ENCODE measurements around the gene CDKN2B-AS1. TPM values are rescaled to one million over a fixed set of nuclear protein-coding genes. Genes with fewer than 3 reads are reported as not detected.

Gene CDKN2B-AS1
- polyA plus RNA-seq, 1 donor (not counting 4 experiments of a cell fraction or from before 2014, with no cell fraction given): 1.1 TPM

GRCh38 chr9:22158927-22159346, 164.3 kb downstream of the CDKN2B-AS1 start:
- Histone ChIP-seq H3K27me3 (ENCODE audit: control insufficient read depth, extremely low read depth, insufficient read depth, low read length) (no peaks in the 10 kb centered on the region), H3K79me2 (ENCODE audit: control insufficient read depth, insufficient read depth, low read length) (no peaks in the 10 kb centered on the region), H3K9me3 (ENCODE audit: control insufficient read depth, low read depth, low read length) (no peaks in the 10 kb centered on the region), H3K36me3 (ENCODE audit: control insufficient read depth in 2 of 2, extremely low read depth in 1 of 2, insufficient read depth in 2 of 2, low read length in 2 of 2) (no peaks in the 10 kb centered on the region), H3K27ac (ENCODE audit: control insufficient read depth, insufficient read depth, low read length) (peak overlapping the region; percentile 40), H3K9me1 (ENCODE audit: control insufficient read depth, extremely low read depth, insufficient read depth, low read length) (no peaks in the 10 kb centered on the region), H3K4me3 (ENCODE audit: control insufficient read depth in 2 of 3, extremely low read depth in 1 of 3, insufficient read depth in 2 of 3, low read depth in 1 of 3, low read length in 3 of 3) (no peak overlapping the region), H3K4me2 (ENCODE audit: control insufficient read depth, extremely low read depth, insufficient read depth, low read depth, low read length) (peak overlapping the region; percentile 13), H4K20me1 (ENCODE audit: control insufficient read depth, extremely low read depth, insufficient read depth, low read length) (no peaks in the 10 kb centered on the region), H2AFZ (ENCODE audit: control insufficient read depth, low read length) (peak overlapping the region; percentile 0), H3K4me1 (ENCODE audit: control insufficient read depth, extremely low read depth, insufficient read depth, low read length) (peaks cover 29% of the 10 kb centered on the region), H3K9ac (ENCODE audit: control insufficient read depth, extremely low read depth, insufficient read depth, low read length) (no peak overlapping the region)
- FAIRE-seq: peak; percentile 72
- no peak for DNase-seq (ENCODE audit: low read depth, low spot score)
- dilution Hi-C loops (cut with MboI; ENCODE audit: extremely low pct_ligation_motif_present, low sequenced_read_pairs): no loop called here
- TF ChIP-seq EZH2 (IDR thresholded peaks at IDR 0.05; ENCODE audit: low read length): no peak
- TF ChIP-seq CTCF (optimal IDR thresholded peaks at IDR 0.05 in 1 of 3, IDR thresholded peaks at IDR 0.05 in 1 of 3, conservative IDR thresholded peaks at IDR 0.05 in 1 of 3; ENCODE audit: extremely low read depth in 1 of 3, insufficient read depth in 2 of 3, low read length in 3 of 3): no peak

GRCh38 chr9:22159586-22159985, 165.0 kb downstream of the CDKN2B-AS1 start:
- Histone ChIP-seq H4K20me1 (ENCODE audit: control insufficient read depth, extremely low read depth, insufficient read depth, low read length) (no peaks in the 10 kb centered on the region), H3K4me2 (ENCODE audit: control insufficient read depth, extremely low read depth, insufficient read depth, low read depth, low read length) (no peak overlapping the region), H3K36me3 (ENCODE audit: control insufficient read depth in 2 of 2, extremely low read depth in 1 of 2, insufficient read depth in 2 of 2, low read length in 2 of 2) (no peaks in the 10 kb centered on the region), H3K79me2 (ENCODE audit: control insufficient read depth, insufficient read depth, low read length) (no peaks in the 10 kb centered on the region), H3K4me3 (ENCODE audit: control insufficient read depth in 2 of 3, extremely low read depth in 1 of 3, insufficient read depth in 2 of 3, low read depth in 1 of 3, low read length in 3 of 3) (no peak overlapping the region), H3K9me3 (ENCODE audit: control insufficient read depth, low read depth, low read length) (no peaks in the 10 kb centered on the region), H3K27me3 (ENCODE audit: control insufficient read depth, extremely low read depth, insufficient read depth, low read length) (no peaks in the 10 kb centered on the region), H3K9me1 (ENCODE audit: control insufficient read depth, extremely low read depth, insufficient read depth, low read length) (no peaks in the 10 kb centered on the region), H3K4me1 (ENCODE audit: control insufficient read depth, extremely low read depth, insufficient read depth, low read length) (peaks cover 29% of the 10 kb centered on the region), H3K9ac (ENCODE audit: control insufficient read depth, extremely low read depth, insufficient read depth, low read length) (no peak overlapping the region), H3K27ac (ENCODE audit: control insufficient read depth, insufficient read depth, low read length) (peak overlapping the region; percentile 40), H2AFZ (ENCODE audit: control insufficient read depth, low read length) (peak overlapping the region; percentile 4)
- FAIRE-seq (no peak), DNase-seq (ENCODE audit: low read depth, low spot score) (no peak)
- TF ChIP-seq CTCF (optimal IDR thresholded peaks at IDR 0.05 in 1 of 3, IDR thresholded peaks at IDR 0.05 in 1 of 3, conservative IDR thresholded peaks at IDR 0.05 in 1 of 3; ENCODE audit: extremely low read depth in 1 of 3, insufficient read depth in 2 of 3, low read length in 3 of 3): no peak
- TF ChIP-seq EZH2 (IDR thresholded peaks at IDR 0.05; ENCODE audit: low read length): no peak
- dilution Hi-C loops (cut with MboI; ENCODE audit: extremely low pct_ligation_motif_present, low sequenced_read_pairs): no loop called here

All from keratinocyte (primary cell).